Tibial nerve (tissue), 4 donors: ENCODE data around the gene SLC5A1. TPM values are rescaled to one million over a fixed set of nuclear protein-coding genes. Genes with fewer than 3 reads are reported as not detected.

Experiments used
- DNase-seq, 2 donors: peaks; one replicate each; pipeline ENCODE4 v3.0.0-alpha.2; 2019; ENCODE audit warnings: low spot score in 2 of 2
- H3K27ac ChIP-seq, 4 donors: fragments of 200-600 bp; sonication (generic) in 3 of 4; one replicate each; pipeline ENCODE4 v1.5.1; 2017 to 2019; ENCODE audit warnings: mild to moderate bottlenecking in 1 of 4
- H3K27me3 ChIP-seq, 2 donors: fragments of 200-600 bp; sonication (generic) in 1 of 2; one replicate each; pipeline versions ENCODE4 v1.5.1 to v1.6.0; 2017 to 2019
- H3K36me3 ChIP-seq, 3 donors: fragments of 200-600 bp; sonication (generic); one replicate each; pipeline ENCODE4 v1.5.1; 2018 to 2019
- H3K4me1 ChIP-seq, 4 donors: fragments of 200-600 bp; sonication (generic) in 3 of 4; one replicate each; pipeline ENCODE4 v1.5.1; 2017 to 2019
- H3K4me3 ChIP-seq, 4 donors: fragments of 200-600 bp; sonication (generic) in 3 of 4; one replicate each; pipeline ENCODE4 v1.5.1; 2017 to 2019; ENCODE audit warnings: mild to moderate bottlenecking in 1 of 4, moderate library complexity in 1 of 4
- H3K9me3 ChIP-seq, 4 donors: fragments of 200-600 bp; sonication (generic) in 3 of 4; one replicate each; pipeline ENCODE4 v1.5.1; 2017 to 2019
- EP300 ChIP-seq, 2 donors: sonication (generic); formaldehyde crosslinking; IDR thresholded peaks; one replicate each; pipeline ENCODE4 v1.6.1; 2017; ENCODE audit warnings: antibody characterized with exemption in 2 of 2, mild to moderate bottlenecking in 1 of 2
- POLR2A ChIP-seq, 2 donors: fragments of 450-650 bp; IDR thresholded peaks; one replicate each; pipeline ENCODE4 v1.6.1; 2017; ENCODE audit warnings: antibody characterized with exemption in 2 of 2, mild to moderate bottlenecking in 2 of 2, moderate library complexity in 2 of 2
- WGBS, 2 donors: methylation state at CpG; one replicate each; pipeline ENCODE4 v1.1.5; 2018; 5-methylcytosine and 5-hydroxymethylcytosine counted together
- total RNA-seq, 4 donors: library from RNA; depleted of rRNA; stranded (reverse); fragments of >200 nt; gene quantifications; one replicate each; pipeline ENCODE4 v1.1.0, GENCODE V29; 2016
- TF ChIP-seq, protein P1 (sequence below), 5 experiments: fragments of 200-600 bp in 3 of 5; fragments of 450-650 bp in 2 of 5; sonication (generic) in 3 of 5; IDR thresholded peaks; one replicate each; pipeline ENCODE4 v1.5.1; 2016 to 2019; ENCODE audit warnings: antibody characterized with exemption in 5 of 5, mild to moderate bottlenecking in 3 of 5, moderate library complexity in 2 of 5

SLC5A1 gene
- total RNA-seq, 4 donors from 2014 or later, result under 0.01 TPM; not detected in 3

DNA sequence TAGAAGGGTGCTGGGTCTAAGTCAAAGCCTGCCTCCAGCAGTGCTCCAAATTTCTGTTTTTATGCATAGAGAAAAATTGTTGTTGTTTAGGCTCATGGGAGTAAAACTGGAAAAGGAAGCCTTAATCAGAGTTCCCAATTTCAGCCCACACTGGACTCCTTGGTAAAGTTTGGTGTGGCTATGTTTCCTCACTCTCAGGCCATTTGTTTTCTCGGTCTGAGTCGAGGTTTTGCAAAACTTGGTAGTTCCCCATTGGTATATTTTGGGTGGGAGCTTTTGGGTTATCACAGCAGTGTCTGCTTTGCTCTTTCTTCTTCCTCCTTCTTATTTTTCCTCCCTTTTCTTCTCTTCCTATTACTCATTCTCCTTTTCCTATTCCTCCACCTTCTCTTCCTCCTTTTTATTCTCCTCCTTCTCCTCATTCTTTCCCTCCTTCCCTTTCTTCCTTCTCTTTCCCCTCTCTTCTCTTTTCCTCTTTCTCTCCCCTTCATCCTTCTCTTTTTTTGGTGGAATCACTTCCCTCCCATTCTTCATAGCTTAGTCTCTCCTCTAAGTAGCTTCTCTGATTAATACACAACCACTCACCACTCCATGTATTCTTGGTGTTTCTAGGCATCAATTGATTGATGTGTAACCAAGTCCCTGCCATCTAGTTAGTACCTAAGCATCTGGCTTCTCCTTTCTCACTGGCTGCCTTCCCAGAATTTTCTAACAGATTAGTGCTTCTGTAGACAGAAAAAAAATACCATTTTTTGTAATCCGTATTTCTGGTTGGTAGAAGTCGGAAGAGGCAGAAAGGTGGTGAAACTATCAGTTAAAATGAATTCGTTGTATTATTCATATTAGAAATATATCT is 10.1 kb downstream of the SLC5A1 start:
- DNase-seq, result no peak
- no peak overlapping the region for H3K4me3 ChIP-seq

DNA sequence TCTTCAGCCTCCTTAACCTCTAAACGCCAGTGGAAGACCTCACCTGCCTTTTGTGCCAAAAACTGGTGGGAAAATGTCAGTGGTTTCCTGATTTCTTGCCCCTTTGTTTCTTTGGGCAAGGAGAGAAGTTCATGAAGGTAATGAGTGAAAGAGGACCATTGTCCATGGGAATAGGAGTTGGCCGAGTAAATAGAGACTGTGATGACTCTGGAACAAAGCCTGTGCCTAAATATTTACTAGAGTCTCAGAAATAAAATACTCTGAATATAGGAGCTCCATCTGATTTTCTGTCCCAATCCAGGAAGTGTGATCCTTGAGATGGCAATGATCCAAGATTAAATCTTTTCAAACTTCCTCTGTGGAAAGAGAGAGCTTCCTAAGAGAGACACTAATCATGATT is 12.0 kb downstream of the SLC5A1 start:
- no peak for DNase-seq
- no peaks in the 10 kb centered on the region for H3K36me3 ChIP-seq
- no peaks in the 10 kb centered on the region for H3K9me3 ChIP-seq
- no peak overlapping the region for H3K4me3 ChIP-seq
- TF ChIP-seq, protein P1, sequence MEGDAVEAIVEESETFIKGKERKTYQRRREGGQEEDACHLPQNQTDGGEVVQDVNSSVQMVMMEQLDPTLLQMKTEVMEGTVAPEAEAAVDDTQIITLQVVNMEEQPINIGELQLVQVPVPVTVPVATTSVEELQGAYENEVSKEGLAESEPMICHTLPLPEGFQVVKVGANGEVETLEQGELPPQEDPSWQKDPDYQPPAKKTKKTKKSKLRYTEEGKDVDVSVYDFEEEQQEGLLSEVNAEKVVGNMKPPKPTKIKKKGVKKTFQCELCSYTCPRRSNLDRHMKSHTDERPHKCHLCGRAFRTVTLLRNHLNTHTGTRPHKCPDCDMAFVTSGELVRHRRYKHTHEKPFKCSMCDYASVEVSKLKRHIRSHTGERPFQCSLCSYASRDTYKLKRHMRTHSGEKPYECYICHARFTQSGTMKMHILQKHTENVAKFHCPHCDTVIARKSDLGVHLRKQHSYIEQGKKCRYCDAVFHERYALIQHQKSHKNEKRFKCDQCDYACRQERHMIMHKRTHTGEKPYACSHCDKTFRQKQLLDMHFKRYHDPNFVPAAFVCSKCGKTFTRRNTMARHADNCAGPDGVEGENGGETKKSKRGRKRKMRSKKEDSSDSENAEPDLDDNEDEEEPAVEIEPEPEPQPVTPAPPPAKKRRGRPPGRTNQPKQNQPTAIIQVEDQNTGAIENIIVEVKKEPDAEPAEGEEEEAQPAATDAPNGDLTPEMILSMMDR (IDR thresholded peaks at IDR 0.05), result no peak
- TF ChIP-seq POLR2A (IDR thresholded peaks at IDR 0.05) (no peak), EP300 (IDR thresholded peaks at IDR 0.05) (no peak)
- H3K27me3 ChIP-seq, result no peaks in the 10 kb centered on the region
- 25 to 52% methylated on average over 2 of the region's 2 CpGs for WGBS, 2 donors
- no peak overlapping the region for H3K27ac ChIP-seq
- H3K4me1 ChIP-seq, result no peaks in the 10 kb centered on the region

More for the DNA sequence above, 10.1 kb downstream of the SLC5A1 start:
- Histone ChIP-seq H3K27me3 (no peaks in the 10 kb centered on the region), H3K9me3 (no peaks in the 10 kb centered on the region), H3K36me3 (no peaks in the 10 kb centered on the region), H3K27ac (no peak overlapping the region), H3K4me1 (no peaks in the 10 kb centered on the region)
- TF ChIP-seq, protein P1 (IDR thresholded peaks at IDR 0.05), result no peak
- TF ChIP-seq POLR2A (IDR thresholded peaks at IDR 0.05) (no peak), EP300 (IDR thresholded peaks at IDR 0.05) (no peak)
- 74 to 88% methylated on average over 5 of the region's 5 CpGs for WGBS, 2 donors

DNA sequence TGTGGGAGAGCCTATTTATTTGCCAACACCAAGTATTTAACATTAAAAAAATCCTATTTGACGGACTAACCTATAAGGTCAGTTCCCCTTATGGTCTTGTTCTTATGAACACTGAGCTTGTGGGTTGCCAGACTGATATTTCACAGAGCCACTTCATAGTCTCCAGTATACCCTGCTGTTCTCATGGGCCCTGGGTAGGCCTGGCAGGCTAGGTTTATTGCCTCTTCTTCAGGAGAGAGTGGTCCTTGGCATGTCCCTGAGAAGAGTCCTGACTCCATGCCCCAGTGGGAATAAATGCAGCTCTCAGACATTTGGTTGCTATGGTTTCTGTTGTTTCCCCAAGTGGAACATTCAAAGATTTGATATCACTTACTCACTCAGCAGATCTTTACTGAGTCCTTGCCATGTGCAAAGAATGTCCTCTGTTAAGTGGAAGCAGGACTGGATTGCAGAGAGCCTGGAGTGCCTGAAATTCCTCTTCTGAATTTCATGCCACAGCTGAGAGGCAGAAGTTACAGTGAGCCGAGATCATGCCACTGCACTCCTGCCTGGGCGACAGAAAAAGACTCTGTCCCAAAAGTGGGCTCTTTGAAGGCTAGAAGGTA is 15.7 kb downstream of the SLC5A1 start:
- H3K4me1 ChIP-seq, result no peaks in the 10 kb centered on the region
- no peak for TF ChIP-seq EP300 (IDR thresholded peaks at IDR 0.05)
- no peak for TF ChIP-seq POLR2A (IDR thresholded peaks at IDR 0.05)
- TF ChIP-seq, protein P1 (IDR thresholded peaks at IDR 0.05), result no peak
- no peaks in the 10 kb centered on the region for H3K27me3 ChIP-seq
- no peaks in the 10 kb centered on the region for H3K9me3 ChIP-seq
- no peak for DNase-seq
- no peaks in the 10 kb centered on the region for H3K36me3 ChIP-seq
- no peak overlapping the region for H3K27ac ChIP-seq
- H3K4me3 ChIP-seq, result no peak overlapping the region
- 56 to 67% methylated on average over 3 of the region's 3 CpGs for WGBS, 2 donors

- H3K4me3 ChIP-seq, result no peak overlapping the region
- H3K36me3 ChIP-seq, result no peaks in the 10 kb centered on the region
- no peak for TF ChIP-seq POLR2A (IDR thresholded peaks at IDR 0.05)
- TF ChIP-seq, protein P1 (IDR thresholded peaks at IDR 0.05), result no peak
- TF ChIP-seq EP300 (IDR thresholded peaks at IDR 0.05), result no peak
- H3K9me3 ChIP-seq, result no peaks in the 10 kb centered on the region
- H3K27me3 ChIP-seq, result no peaks in the 10 kb centered on the region
- DNase-seq, result no peak
- H3K27ac ChIP-seq, result no peak overlapping the region
- WGBS, 2 donors, result 59 to 72% methylated on average over 4 of the region's 4 CpGs
- H3K4me1 ChIP-seq, result no peaks in the 10 kb centered on the region
Measured at GRCh38 chr22:32059426-32059825, 16.4 kb downstream of the SLC5A1 start.

GRCh38 chr22:32063701-32064100 is 20.6 kb downstream of the SLC5A1 start:
- 71 to 72% methylated on average over 2 of the region's 2 CpGs for WGBS, 2 donors
- no peaks in the 10 kb centered on the region for H3K27me3 ChIP-seq
- DNase-seq, result no peak
- no peak overlapping the region for H3K4me3 ChIP-seq
- no peaks in the 10 kb centered on the region for H3K36me3 ChIP-seq
- TF ChIP-seq, protein P1 (IDR thresholded peaks at IDR 0.05), result no peak
- TF ChIP-seq EP300 (IDR thresholded peaks at IDR 0.05), result no peak
- no peak for TF ChIP-seq POLR2A (IDR thresholded peaks at IDR 0.05)
- no peaks in the 10 kb centered on the region for H3K4me1 ChIP-seq
- no peak overlapping the region for H3K27ac ChIP-seq
- no peaks in the 10 kb centered on the region for H3K9me3 ChIP-seq
